NT2/D1 (cell line): Measurements from ENCODE around the gene DUSP5.

Experiments used
- SUZ12 ChIP-seq: IDR thresholded peaks from 2 replicates; pipeline ENCODE4 v1.6.1; 2011; ENCODE audit not compliant: insufficient read length, insufficient read depth; ENCODE audit errors: extremely low read depth
- YY1 ChIP-seq: IDR thresholded peaks from 2 replicates; pipeline ENCODE4 v1.6.1; 2011; ENCODE audit not compliant: insufficient read length, insufficient read depth
- ZNF274 ChIP-seq: IDR thresholded peaks from 2 replicates; pipeline ENCODE4 v1.6.1; 2011; ENCODE audit warnings: mild to moderate bottlenecking, low read depth, low read length

- no peak for TF ChIP-seq SUZ12
- TF ChIP-seq ZNF274, result no peak
- TF ChIP-seq YY1, result no peak
Measured at GRCh38 chr10:110508159-110508788, 10.6 kb downstream of the DUSP5 start.
